GM12865 (cell line): Measurements from ENCODE around the gene SORCS2.

ENCODE experiments used
- DNase-seq: peaks from one replicate; pipeline ENCODE4 v3.0.0; 2010; ENCODE audit warnings: low read depth
- H3K4me3 ChIP-seq: 2 replicates; pipeline ENCODE4 v1.5.1; 2011; ENCODE audit warnings: mild to moderate bottlenecking, low read depth, low read length, control low read depth
- TF ChIP-seq, protein P1 (sequence below): IDR thresholded peaks from 2 replicates; pipeline ENCODE4 v1.5.1; 2011; ENCODE audit warnings: low read length, control low read depth, low read depth, inconsistent platforms; ENCODE audit not compliant: insufficient read depth; ENCODE audit errors: missing control alignments

SORCS2 gene

DNA sequence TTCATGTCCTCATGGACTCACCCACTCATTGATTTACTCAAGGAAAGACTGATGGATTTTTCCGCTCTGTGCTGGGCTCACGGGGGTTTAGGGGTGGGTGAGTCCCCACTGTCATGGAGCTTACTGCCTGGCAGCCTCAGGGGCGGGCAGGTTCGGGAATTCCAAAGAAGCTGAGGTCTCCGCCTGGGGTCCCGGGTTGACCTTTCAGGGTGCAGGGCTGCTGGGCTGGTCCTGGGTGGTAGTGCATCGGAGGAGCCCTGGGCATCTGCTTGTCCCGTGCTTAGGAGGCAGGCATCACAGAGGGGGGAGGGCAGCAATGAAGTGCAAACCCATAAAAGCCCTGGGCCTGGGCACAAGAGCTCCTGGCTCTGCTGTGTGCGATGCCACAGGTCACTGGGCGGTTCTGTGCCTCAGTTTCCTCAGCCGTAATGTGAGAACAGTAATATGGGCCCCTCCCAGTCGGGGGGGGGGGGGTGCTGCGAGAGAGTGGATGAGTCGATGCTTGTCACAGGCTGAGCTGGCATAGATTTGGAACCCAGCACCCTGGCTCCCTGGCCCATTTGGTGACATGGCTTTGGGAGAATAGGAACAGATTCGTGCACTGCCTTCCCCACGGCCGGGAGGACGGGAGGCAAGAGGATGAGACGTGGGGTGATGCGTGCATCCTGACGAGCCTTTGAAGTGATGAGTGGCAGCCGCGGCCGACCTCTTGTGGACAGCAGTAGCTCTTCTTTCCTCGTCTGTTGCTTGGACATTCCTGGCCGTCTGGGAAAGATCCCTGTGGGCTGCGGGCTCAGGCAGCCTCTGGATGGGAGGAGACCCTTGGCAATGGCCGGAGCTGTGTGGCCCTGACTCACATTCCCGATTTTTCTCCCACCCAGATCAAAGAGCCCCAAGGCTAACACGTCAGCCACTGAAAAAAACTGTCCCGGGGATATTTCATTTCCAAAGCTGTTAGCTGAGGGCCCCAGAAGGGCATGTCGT lies 200.4 kb downstream of the SORCS2 start:
- DNase-seq, result no peak
- H3K4me3 ChIP-seq, result no peak overlapping the region
- TF ChIP-seq, protein P1, sequence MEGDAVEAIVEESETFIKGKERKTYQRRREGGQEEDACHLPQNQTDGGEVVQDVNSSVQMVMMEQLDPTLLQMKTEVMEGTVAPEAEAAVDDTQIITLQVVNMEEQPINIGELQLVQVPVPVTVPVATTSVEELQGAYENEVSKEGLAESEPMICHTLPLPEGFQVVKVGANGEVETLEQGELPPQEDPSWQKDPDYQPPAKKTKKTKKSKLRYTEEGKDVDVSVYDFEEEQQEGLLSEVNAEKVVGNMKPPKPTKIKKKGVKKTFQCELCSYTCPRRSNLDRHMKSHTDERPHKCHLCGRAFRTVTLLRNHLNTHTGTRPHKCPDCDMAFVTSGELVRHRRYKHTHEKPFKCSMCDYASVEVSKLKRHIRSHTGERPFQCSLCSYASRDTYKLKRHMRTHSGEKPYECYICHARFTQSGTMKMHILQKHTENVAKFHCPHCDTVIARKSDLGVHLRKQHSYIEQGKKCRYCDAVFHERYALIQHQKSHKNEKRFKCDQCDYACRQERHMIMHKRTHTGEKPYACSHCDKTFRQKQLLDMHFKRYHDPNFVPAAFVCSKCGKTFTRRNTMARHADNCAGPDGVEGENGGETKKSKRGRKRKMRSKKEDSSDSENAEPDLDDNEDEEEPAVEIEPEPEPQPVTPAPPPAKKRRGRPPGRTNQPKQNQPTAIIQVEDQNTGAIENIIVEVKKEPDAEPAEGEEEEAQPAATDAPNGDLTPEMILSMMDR, result no peak

DNA sequence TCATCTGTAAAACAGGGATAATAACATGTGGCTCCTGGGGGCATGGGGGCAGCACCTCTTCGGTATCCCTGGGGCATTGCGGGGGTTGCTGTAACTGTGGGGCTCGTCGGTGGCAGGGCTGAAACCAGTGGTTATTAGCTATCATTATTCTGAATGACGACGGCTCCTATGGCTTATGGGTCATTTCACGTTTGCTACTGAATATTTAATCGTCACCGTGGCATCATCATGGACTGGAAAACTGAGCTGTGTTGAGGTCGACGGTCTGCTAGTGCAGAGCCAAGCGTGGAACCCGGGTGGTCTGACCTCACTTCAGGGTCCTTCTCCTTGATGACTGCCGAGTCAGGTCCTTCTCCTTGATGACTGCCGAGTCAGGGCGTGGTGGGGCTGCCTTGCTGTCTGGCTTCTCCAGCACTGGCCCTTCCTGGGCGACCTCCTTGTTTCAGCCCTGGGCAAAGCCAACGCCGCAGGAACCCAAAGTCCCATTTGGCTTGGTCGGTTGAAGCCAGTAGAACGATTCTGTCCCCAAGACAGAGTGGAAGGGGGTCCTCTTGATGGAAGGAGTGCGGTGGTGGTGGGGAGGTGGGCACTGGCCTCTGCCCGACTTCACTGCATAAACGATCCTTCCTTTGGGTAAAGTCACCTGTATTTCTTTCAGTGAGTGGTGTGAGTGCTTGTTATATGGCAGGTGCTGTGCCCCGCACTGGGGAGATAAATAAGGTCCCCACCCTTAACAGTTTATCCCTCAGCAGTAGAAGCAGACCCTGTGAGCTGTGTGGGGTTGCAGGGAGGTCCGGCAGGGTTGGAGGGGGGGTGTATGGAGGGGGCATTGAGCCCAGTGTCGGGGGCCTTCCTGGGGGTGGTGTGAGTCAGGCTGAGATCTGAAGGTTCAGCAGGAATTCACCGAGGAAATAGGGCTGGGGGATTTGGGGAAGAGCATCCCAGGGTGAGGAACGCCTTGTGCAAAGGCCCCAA lies 201.6 kb downstream of the SORCS2 start:
- DNase-seq, result no peak
- TF ChIP-seq, protein P1, result no peak

DNA sequence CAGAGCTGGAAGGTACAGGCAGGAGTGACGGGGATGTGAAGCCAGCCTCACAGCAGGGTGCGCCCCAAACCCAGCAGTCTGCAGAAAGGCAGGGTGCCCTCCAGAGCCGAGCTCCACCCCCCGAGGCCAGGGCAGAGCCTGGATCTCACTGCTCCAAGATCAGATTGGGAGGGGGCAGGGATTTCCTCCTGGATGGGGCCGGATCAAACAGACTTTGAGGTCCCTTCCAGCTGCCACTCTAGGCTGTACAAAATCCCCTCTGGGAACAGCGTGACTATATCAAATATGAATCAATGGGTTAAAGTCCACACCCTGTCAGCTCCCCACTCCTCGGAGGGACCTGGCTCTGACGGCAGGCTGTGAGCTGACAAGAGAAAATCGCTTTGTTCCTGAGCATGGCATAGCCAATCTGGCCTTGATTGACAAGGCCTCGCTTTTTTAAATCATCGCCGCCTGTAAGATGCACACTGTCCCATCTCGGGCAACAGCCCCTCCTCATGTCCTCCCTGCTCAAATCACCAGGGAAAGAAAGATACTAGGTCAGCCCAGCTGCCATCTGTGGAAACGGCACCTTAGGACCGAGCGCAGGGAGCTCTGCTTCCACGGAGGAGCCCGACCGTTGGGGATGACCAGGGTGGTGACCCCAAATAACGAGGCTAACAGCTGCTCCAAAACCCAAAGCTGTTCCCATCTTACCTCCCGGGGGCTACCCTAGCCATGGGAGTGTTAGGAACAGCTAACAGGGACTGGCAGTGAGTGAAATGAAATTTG lies 202.5 kb downstream of the SORCS2 start:
- no peak overlapping the region for H3K4me3 ChIP-seq
- TF ChIP-seq, protein P1, result no peak
- DNase-seq, result no peak

More for the DNA sequence above, 201.6 kb downstream of the SORCS2 start:
- H3K4me3 ChIP-seq, result no peak overlapping the region

DNA sequence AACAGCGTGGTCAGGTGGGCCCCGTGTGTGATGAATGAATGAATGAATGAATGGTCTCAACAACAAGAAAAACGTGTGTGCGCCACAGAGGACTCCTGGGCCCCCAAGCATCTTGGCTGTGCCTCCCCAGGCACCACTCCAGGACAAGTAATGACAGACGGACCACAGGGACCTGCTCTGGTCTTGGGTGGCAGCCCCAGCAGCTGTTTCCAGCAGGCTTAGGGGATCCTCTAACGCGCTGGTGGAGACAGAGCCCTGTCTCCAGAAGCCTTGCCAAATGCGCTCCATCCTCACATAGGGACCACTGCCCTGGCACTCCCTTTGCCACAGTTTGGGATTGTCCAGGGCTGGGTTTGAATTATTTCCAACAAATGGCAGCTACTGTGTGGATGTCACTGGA lies 203.3 kb downstream of the SORCS2 start:
- DNase-seq, result no peak
- no peak overlapping the region for H3K4me3 ChIP-seq
- TF ChIP-seq, protein P1, result no peak

DNA sequence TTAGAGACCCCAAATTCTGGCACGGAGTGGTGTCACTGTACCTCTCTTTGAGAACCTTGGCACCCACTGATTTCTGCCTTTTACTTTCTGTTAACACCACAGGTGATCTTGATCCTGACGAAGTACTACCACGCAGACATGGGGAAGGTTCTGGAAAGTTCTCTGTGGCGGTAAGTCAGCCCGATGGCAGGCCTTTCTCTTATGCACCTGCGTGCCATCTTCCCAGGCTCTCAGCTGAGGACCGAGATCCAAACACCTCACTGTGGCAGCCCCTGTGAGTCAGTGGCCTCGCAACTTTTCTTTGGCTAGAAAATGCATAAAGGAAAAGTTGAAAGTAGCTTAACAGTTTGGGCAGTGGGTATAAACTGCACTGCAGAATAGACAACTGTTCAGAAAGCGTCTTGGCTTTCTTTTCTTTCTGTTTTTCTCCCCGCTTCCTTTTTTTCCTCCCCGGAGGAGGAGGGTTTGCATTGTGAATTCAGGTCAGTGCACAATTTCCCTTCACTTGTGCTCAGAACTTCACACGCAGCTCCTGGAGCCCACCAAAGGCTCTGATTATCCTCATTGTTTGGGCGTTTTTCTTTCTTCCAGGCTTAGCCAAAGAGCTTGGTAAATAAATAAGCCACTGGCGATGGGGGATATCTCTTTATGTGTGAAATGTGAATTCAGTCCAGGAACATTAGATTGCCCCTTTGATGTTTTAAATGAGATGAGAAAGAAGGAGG lies 204.0 kb downstream of the SORCS2 start:
- DNase-seq, result no peak
- TF ChIP-seq, protein P1, result no peak
- H3K4me3 ChIP-seq, result no peak overlapping the region
